Caco-2 (cell line): ENCODE measurements around the gene TENM4. TPM values are rescaled to one million over a fixed set of nuclear protein-coding genes. Genes with fewer than 3 reads are reported as not detected.

Source experiments
- BruUV-seq: library from RNA; stranded (reverse); fragments of 400-500 nt; replicated peaks from 2 replicates; lab custom pipeline; 2021; lab: Mats Ljungman, UMichigan
- CTCF ChIA-PET: fragments of 300-600 bp; sonication (Branson Sonifier 250); formaldehyde crosslinking; loops from one replicate; lab custom pipeline; 2022; ENCODE audit warnings: antibody characterized with exemption; lab: Charles Lee
- POLR2A ChIA-PET: fragments of 300-600 bp; sonication (Branson Sonifier 250); formaldehyde crosslinking; loops from one replicate; lab custom pipeline; 2022; ENCODE audit warnings: antibody characterized with exemption; lab: Charles Lee
- DNase-seq, 2 experiments: peaks; one replicate each; pipeline versions ENCODE4 v3.0.0 to v3.0.0-alpha.2; 2020 to 2022
- H3K27me3 ChIP-seq: replicated peaks from 2 replicates; pipeline ENCODE4 v1.6.0; 2011; ENCODE audit warnings: low read length; ENCODE audit not compliant: control insufficient read depth, insufficient read depth
- H3K36me3 ChIP-seq: 2 replicates; pipeline ENCODE4 v1.5.1; 2011; ENCODE audit warnings: low read length; ENCODE audit not compliant: control insufficient read depth, insufficient read depth
- H3K4me1 ChIP-seq: fragments of 250-450 bp; sonication (Bioruptor Pico); 2 replicates; pipeline ENCODE4 v1.5.1; 2020; ENCODE audit warnings: mild to moderate bottlenecking
- H3K4me3 ChIP-seq: 2 replicates; pipeline ENCODE4 v1.5.1; 2011; ENCODE audit warnings: low read depth, mild to moderate bottlenecking, control low read depth, low read length
- H3K9me3 ChIP-seq: fragments of 250-450 bp; sonication (Bioruptor Pico); 2 replicates; pipeline ENCODE4 v1.5.1; 2020; ENCODE audit warnings: mild to moderate bottlenecking, moderate library complexity
- H3K27ac Mint-ChIP-seq: one replicate; pipeline ENCODE4 v1.8.0; 2022; ENCODE audit warnings: mixed read lengths; ENCODE audit not compliant: unreplicated experiment
- H3K27me3 Mint-ChIP-seq: one replicate; pipeline ENCODE4 v1.8.0; 2022; ENCODE audit warnings: mixed read lengths; ENCODE audit not compliant: insufficient read depth, unreplicated experiment
- H3K36me3 Mint-ChIP-seq: one replicate; pipeline ENCODE4 v1.8.0; 2022; ENCODE audit warnings: mild to moderate bottlenecking, mixed read lengths; ENCODE audit not compliant: insufficient read depth, unreplicated experiment
- H3K4me1 Mint-ChIP-seq: one replicate; pipeline ENCODE4 v1.8.0; 2022; ENCODE audit warnings: low read depth, mixed read lengths; ENCODE audit not compliant: unreplicated experiment
- H3K4me3 Mint-ChIP-seq: one replicate; pipeline ENCODE4 v1.8.0; 2022; ENCODE audit warnings: mild to moderate bottlenecking, moderate library complexity, mixed read lengths; ENCODE audit not compliant: unreplicated experiment
- H3K9me3 Mint-ChIP-seq: one replicate; pipeline ENCODE4 v1.8.0; 2022; ENCODE audit warnings: mixed read lengths; ENCODE audit not compliant: unreplicated experiment
- intact Hi-C: fragments of 100-400 bp; cut with micrococcal nuclease; formaldehyde crosslinking; loops from one replicate; pipeline ENCODE4 v1.10.0; 2022; ENCODE audit not compliant: unreplicated experiment
- total RNA-seq: library from RNA; stranded (reverse); gene quantifications from 2 replicates; pipeline ENCODE4 v1.2.3, GENCODE V29; 2022
- TF ChIP-seq, protein P1 (sequence below), 2 experiments: fragments of 200-600 bp in 1 of 2; IDR thresholded peaks; 1 replicate in 1 of 2; 2 replicates in 1 of 2; pipeline versions ENCODE4 v1.5.1 to v1.8.0; 2011 to 2022; ENCODE audit warnings: antibody characterized with exemption in 1 of 2, control low read depth in 1 of 2, inconsistent platforms in 1 of 2, low read depth in 1 of 2, low read length in 1 of 2, mild to moderate bottlenecking in 1 of 2, moderate library complexity in 1 of 2; ENCODE audit not compliant: insufficient read depth in 1 of 2, severe bottlenecking in 1 of 2, unreplicated experiment in 1 of 2

TENM4 gene
- total RNA-seq, 1 experiment from 2014 or later = 1.1 TPM

DNA sequence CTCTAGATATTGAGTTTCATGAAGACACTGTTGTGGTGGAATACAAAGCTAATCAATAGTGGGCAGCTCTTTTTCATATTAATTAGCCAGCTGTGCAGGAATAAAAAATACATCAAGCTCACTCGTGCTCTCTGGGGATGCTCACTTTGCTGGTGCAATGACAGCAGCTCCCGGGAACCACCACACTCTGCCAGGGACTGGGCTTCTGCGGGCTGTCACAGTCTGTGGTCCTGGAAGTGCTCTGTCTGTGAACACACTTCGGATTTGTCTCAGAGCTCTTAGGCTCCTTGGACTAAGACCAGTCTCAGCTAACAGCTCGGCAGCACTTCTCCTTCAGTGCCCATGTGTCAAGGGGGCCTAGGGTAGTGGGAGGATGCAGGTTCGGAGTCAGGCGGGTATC is 393.5 kb downstream of the TENM4 start:
- H3K4me1 ChIP-seq = no peaks in the 10 kb centered on the region
- intact Hi-C loops = no loop called here
- H3K9me3 ChIP-seq = no peaks in the 10 kb centered on the region
- no peaks in the 10 kb centered on the region for H3K36me3 Mint-ChIP-seq
- H3K36me3 ChIP-seq = no peaks in the 10 kb centered on the region
- H3K27me3 ChIP-seq = no peaks in the 10 kb centered on the region
- ChIA-PET CTCF (no interaction called here), POLR2A (no interaction called here)
- H3K27me3 Mint-ChIP-seq = peaks cover 10% of the 10 kb centered on the region
- H3K9me3 Mint-ChIP-seq = no peaks in the 10 kb centered on the region
- TF ChIP-seq, protein P1, sequence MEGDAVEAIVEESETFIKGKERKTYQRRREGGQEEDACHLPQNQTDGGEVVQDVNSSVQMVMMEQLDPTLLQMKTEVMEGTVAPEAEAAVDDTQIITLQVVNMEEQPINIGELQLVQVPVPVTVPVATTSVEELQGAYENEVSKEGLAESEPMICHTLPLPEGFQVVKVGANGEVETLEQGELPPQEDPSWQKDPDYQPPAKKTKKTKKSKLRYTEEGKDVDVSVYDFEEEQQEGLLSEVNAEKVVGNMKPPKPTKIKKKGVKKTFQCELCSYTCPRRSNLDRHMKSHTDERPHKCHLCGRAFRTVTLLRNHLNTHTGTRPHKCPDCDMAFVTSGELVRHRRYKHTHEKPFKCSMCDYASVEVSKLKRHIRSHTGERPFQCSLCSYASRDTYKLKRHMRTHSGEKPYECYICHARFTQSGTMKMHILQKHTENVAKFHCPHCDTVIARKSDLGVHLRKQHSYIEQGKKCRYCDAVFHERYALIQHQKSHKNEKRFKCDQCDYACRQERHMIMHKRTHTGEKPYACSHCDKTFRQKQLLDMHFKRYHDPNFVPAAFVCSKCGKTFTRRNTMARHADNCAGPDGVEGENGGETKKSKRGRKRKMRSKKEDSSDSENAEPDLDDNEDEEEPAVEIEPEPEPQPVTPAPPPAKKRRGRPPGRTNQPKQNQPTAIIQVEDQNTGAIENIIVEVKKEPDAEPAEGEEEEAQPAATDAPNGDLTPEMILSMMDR (IDR thresholded peaks at IDR 0.05; ENCODE audit: insufficient read depth in 1 of 2, low read depth in 1 of 2, low read length in 1 of 2, severe bottlenecking in 1 of 2, unreplicated experiment in 1 of 2) = no peak
- H3K4me1 Mint-ChIP-seq = peaks cover 11% of the 10 kb centered on the region
- H3K4me3 Mint-ChIP-seq = no peak overlapping the region
- H3K27ac Mint-ChIP-seq = no peak overlapping the region
- no TSS peak for BruUV-seq
- DNase-seq = no peak
- H3K4me3 ChIP-seq = no peak overlapping the region

DNA sequence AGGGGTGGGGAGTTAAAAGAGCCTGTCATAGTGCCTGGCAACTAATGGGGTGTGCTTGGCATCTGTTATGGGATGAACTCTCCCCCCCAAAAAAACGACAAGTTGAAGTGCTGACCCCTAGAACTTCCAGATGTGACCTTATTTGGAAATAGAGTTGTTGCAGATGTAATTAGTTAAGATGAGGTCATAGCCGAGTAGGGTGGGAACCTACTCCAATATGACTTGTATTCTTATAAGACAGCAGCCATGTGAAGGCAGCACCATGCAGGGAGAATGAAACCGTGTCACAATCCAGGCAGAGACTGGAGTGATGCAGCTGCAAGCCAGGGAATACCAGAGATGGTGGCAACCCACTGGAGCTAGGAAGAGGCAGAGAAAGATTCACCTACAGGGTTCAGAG is 394.5 kb downstream of the TENM4 start:
- Mint-ChIP-seq H3K27ac (no peak overlapping the region), H3K4me3 (no peak overlapping the region), H3K4me1 (peaks cover 11% of the 10 kb centered on the region), H3K9me3 (no peaks in the 10 kb centered on the region), H3K36me3 (no peaks in the 10 kb centered on the region), H3K27me3 (peaks cover 6% of the 10 kb centered on the region)
- BruUV-seq = no TSS peak
- TF ChIP-seq, protein P1 (IDR thresholded peaks at IDR 0.05; ENCODE audit: insufficient read depth in 1 of 2, low read depth in 1 of 2, low read length in 1 of 2, severe bottlenecking in 1 of 2, unreplicated experiment in 1 of 2) = no peak
- Histone ChIP-seq H3K36me3 (no peaks in the 10 kb centered on the region), H3K4me3 (no peak overlapping the region), H3K9me3 (no peaks in the 10 kb centered on the region), H3K4me1 (no peaks in the 10 kb centered on the region), H3K27me3 (no peaks in the 10 kb centered on the region)
- ChIA-PET POLR2A (no interaction called here), CTCF (no interaction called here)
- DNase-seq = no peak
- intact Hi-C loops = no loop called here

DNA sequence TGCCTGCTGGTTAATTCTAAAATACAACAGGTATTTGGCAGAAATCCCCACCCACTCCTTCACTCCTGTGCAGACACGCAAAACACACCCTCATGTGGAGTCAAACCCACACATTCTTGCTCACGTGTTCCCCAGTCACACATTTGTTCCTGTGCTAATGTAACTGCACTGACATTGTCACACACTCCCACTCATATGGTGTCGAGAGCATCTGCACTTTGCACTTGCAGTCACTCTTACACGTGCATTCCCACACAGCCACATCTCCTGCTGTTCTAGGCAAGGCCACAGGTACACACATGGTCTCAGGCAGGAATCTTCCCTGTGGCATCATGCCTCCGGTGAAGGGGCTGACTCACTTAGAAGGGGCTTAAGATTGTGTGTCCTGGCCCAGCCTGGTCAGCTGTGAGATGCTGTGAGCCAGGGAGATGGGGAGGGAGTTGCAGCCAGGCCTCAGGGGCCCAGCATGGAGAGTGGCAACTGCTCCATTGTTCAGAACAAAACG is 395.0 kb downstream of the TENM4 start:
- Mint-ChIP-seq H3K36me3 (no peaks in the 10 kb centered on the region), H3K9me3 (no peaks in the 10 kb centered on the region), H3K4me1 (peaks cover 11% of the 10 kb centered on the region), H3K27ac (no peak overlapping the region), H3K4me3 (no peak overlapping the region), H3K27me3 (peaks cover 6% of the 10 kb centered on the region)
- intact Hi-C loops = no loop called here
- no TSS peak for BruUV-seq
- H3K4me3 ChIP-seq = no peak overlapping the region
- no peaks in the 10 kb centered on the region for H3K4me1 ChIP-seq
- H3K27me3 ChIP-seq = no peaks in the 10 kb centered on the region
- TF ChIP-seq, protein P1 (IDR thresholded peaks at IDR 0.05; ENCODE audit: insufficient read depth in 1 of 2, low read depth in 1 of 2, low read length in 1 of 2, severe bottlenecking in 1 of 2, unreplicated experiment in 1 of 2) = no peak
- POLR2A ChIA-PET = no interaction called here
- no peak for DNase-seq
- CTCF ChIA-PET = interaction anchor here (0.6 to 0.7 kb wide), 2 partner anchors 324 to 330 kb away, joined by 3 to 4 read pairs; no protein-coding TSS in a partner anchor
- no peaks in the 10 kb centered on the region for H3K9me3 ChIP-seq
- H3K36me3 ChIP-seq = no peaks in the 10 kb centered on the region
